ENCODE measurements around the gene IMMP1L. TPM values are rescaled to one million over a fixed set of nuclear protein-coding genes. Genes with fewer than 3 reads are reported as not detected.
A peak's percentile ranks its signal among the peaks of the same experiment; 100 is the strongest.

The IMMP1L gene, protein sequence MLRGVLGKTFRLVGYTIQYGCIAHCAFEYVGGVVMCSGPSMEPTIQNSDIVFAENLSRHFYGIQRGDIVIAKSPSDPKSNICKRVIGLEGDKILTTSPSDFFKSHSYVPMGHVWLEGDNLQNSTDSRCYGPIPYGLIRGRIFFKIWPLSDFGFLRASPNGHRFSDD
- polyA plus RNA-seq = 26.1 to 39.8 TPM (median 26.3 TPM) in 3 replicates
- 3.2 TPM for polyA plus RNA-seq (2011; ENCODE audit: low read depth)
- 24.4 and 31.1 TPM in 2 replicates for polyA plus RNA-seq (2011; cell fraction: cytosol; rRNA removed)
- polyA plus RNA-seq (2011; cell fraction: nucleus; rRNA removed) = 18.5 and 23.4 TPM in 2 replicates
- 13.4 and 13.8 TPM in 2 replicates for polyA plus RNA-seq (2012; ENCODE audit: low replicate concordance)
- polyA minus RNA-seq = 4.1 to 10.7 TPM in 2 of 3 replicates, not detected in the other
- polyA minus RNA-seq (2011; cell fraction: cytosol; rRNA and poly(A)+ RNA removed) = 2.9 TPM
- polyA minus RNA-seq (2011; cell fraction: nucleus; rRNA and poly(A)+ RNA removed) = 13.0 and 20.2 TPM in 2 replicates

DNA sequence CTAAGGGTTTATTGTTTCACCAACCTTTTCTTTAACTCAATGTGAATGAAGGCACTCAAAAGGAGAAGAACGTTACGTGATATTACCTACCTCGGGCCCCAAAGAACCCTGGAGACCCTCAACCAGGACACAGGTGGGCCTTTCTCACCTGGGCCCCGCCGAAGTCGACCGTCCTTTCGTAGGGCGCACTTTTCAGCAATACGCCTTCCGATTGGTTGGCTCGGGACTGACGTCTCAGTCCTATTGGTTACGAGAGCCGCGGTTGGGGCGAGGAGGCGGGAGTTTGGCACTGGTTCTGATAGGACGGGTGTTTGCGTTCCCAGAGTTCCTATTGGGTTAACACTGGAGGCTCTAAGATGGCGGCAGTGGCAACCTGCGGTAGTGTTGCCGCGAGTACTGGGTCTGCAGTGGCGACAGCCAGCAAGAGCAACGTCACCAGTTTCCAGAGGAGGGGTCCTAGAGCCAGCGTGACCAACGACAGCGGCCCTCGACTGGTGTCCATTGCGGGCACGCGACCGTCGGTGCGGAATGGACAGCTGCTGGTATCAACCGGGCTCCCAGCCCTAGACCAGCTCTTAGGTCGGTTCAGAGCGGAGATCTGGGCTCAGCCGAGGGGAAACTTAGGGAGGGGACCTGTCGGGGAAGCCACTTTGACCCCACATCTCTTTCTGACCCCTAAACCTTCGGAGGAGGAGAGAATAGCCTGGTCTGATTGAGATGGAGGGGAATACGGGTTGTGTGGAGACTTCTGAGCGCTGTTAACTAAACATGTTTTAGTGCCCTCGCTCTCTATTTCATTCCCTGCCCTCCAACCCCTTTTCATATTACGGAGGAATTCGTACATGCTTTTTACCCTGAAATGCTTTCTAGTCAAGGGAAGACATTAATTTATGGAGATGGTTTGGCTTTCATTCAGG lies at the start of gene IMMP1L, which contains the start of gene ELP4:
TSS of gene IMMP1L (minus strand) at position 194 of the 917 bp plus-strand sequence. CDS start 46,346 bp downstream, outside the sequence.
TSS of gene ELP4 (plus strand) at position 339 of the 917 bp plus-strand sequence. CDS start at position 357, 18 bp downstream.
- peak; percentile 92 for FAIRE-seq
- H3K4me2 ChIP-seq (ENCODE audit: control insufficient read depth, extremely low read depth, insufficient read depth, low read depth, low read length) = peak within 1 kb of the TSS; percentile 91

DNA sequence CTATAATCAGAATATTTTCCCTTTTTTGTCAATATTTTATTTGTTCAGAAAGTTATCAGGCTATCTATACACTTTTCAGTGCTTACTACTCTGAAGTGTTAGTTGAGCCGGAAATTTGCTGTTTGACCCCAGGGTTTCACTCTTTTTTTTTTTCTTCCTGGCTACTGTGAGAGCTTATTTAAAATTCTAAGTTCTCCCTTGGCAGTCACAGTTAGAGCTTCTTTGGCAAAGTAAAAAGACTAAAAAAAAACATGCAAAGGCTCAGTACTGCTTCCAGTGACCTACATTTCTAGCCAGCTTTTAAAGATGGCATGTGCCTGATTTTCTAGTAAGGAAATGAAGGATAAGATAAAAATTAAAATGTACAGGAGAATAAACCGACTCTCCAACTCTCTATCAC lies 48.6 kb upstream of the IMMP1L start:
- Histone ChIP-seq H3K27me3 (ENCODE audit: control insufficient read depth, extremely low read depth, insufficient read depth, low read length) (no peaks in the 10 kb centered on the region), H3K9me1 (ENCODE audit: control insufficient read depth, extremely low read depth, insufficient read depth, low read length) (no peaks in the 10 kb centered on the region), H3K9ac (ENCODE audit: control insufficient read depth, extremely low read depth, insufficient read depth, low read length) (no peak overlapping the region), H3K4me2 (ENCODE audit: control insufficient read depth, extremely low read depth, insufficient read depth, low read depth, low read length) (no peak overlapping the region), H3K9me3 (ENCODE audit: control insufficient read depth, low read depth, low read length) (no peaks in the 10 kb centered on the region), H4K20me1 (ENCODE audit: control insufficient read depth, extremely low read depth, insufficient read depth, low read length) (no peaks in the 10 kb centered on the region), H3K4me3 (ENCODE audit: control insufficient read depth in 2 of 3, extremely low read depth in 1 of 3, insufficient read depth in 2 of 3, low read depth in 1 of 3, low read length in 3 of 3) (no peak overlapping the region), H3K4me1 (ENCODE audit: control insufficient read depth, extremely low read depth, insufficient read depth, low read length) (no peaks in the 10 kb centered on the region), H3K36me3 (ENCODE audit: control insufficient read depth in 2 of 2, extremely low read depth in 1 of 2, insufficient read depth in 2 of 2, low read length in 2 of 2) (no peaks in the 10 kb centered on the region), H2AFZ (ENCODE audit: control insufficient read depth, low read length) (no peak overlapping the region), H3K27ac (ENCODE audit: control insufficient read depth, insufficient read depth, low read length) (no peak overlapping the region), H3K79me2 (ENCODE audit: control insufficient read depth, insufficient read depth, low read length) (no peaks in the 10 kb centered on the region)
- dilution Hi-C loops (cut with MboI; ENCODE audit: extremely low pct_ligation_motif_present, low sequenced_read_pairs) = no loop called here
- DNase-seq (ENCODE audit: low read depth, low spot score) (no peak), FAIRE-seq (no peak)
- no peak for TF ChIP-seq EZH2 (IDR thresholded peaks at IDR 0.05; ENCODE audit: low read length)
- TF ChIP-seq, protein P1, sequence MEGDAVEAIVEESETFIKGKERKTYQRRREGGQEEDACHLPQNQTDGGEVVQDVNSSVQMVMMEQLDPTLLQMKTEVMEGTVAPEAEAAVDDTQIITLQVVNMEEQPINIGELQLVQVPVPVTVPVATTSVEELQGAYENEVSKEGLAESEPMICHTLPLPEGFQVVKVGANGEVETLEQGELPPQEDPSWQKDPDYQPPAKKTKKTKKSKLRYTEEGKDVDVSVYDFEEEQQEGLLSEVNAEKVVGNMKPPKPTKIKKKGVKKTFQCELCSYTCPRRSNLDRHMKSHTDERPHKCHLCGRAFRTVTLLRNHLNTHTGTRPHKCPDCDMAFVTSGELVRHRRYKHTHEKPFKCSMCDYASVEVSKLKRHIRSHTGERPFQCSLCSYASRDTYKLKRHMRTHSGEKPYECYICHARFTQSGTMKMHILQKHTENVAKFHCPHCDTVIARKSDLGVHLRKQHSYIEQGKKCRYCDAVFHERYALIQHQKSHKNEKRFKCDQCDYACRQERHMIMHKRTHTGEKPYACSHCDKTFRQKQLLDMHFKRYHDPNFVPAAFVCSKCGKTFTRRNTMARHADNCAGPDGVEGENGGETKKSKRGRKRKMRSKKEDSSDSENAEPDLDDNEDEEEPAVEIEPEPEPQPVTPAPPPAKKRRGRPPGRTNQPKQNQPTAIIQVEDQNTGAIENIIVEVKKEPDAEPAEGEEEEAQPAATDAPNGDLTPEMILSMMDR (optimal IDR thresholded peaks at IDR 0.05 in 1 of 3, IDR thresholded peaks at IDR 0.05 in 1 of 3, conservative IDR thresholded peaks at IDR 0.05 in 1 of 3; ENCODE audit: extremely low read depth in 1 of 3, insufficient read depth in 2 of 3, low read length in 3 of 3) = no peak

More for the DNA sequence above, at the start of gene IMMP1L, which contains the start of gene ELP4:
- dilution Hi-C loops (cut with MboI; ENCODE audit: extremely low pct_ligation_motif_present, low sequenced_read_pairs) = no loop called here
- Histone ChIP-seq H3K79me2 (ENCODE audit: control insufficient read depth, insufficient read depth, low read length) (peaks cover 62% of the 10 kb centered on the region), H3K27me3 (ENCODE audit: control insufficient read depth, extremely low read depth, insufficient read depth, low read length) (no peaks in the 10 kb centered on the region), H2AFZ (ENCODE audit: control insufficient read depth, low read length) (peak within 1 kb of the TSS; percentile 100), H3K4me3 (ENCODE audit: control insufficient read depth in 2 of 3, extremely low read depth in 1 of 3, insufficient read depth in 2 of 3, low read depth in 1 of 3, low read length in 3 of 3) (peak within 1 kb of the TSS; percentile 90 to 95 (median 91)), H4K20me1 (ENCODE audit: control insufficient read depth, extremely low read depth, insufficient read depth, low read length) (no peaks in the 10 kb centered on the region), H3K27ac (ENCODE audit: control insufficient read depth, insufficient read depth, low read length) (peak within 1 kb of the TSS; percentile 87), H3K9ac (ENCODE audit: control insufficient read depth, extremely low read depth, insufficient read depth, low read length) (peak within 1 kb of the TSS; percentile 93), H3K36me3 (ENCODE audit: control insufficient read depth in 2 of 2, extremely low read depth in 1 of 2, insufficient read depth in 2 of 2, low read length in 2 of 2) (peaks cover 0 to 5% of the 10 kb centered on the region in 2 experiments), H3K4me1 (ENCODE audit: control insufficient read depth, extremely low read depth, insufficient read depth, low read length) (no peaks in the 10 kb centered on the region), H3K9me3 (ENCODE audit: control insufficient read depth, low read depth, low read length) (no peaks in the 10 kb centered on the region), H3K9me1 (ENCODE audit: control insufficient read depth, extremely low read depth, insufficient read depth, low read length) (no peaks in the 10 kb centered on the region)
- TF ChIP-seq, protein P1 (optimal IDR thresholded peaks at IDR 0.05 in 1 of 3, IDR thresholded peaks at IDR 0.05 in 1 of 3, conservative IDR thresholded peaks at IDR 0.05 in 1 of 3; ENCODE audit: extremely low read depth in 1 of 3, insufficient read depth in 2 of 3, low read length in 3 of 3) = no peak
- no peak for TF ChIP-seq EZH2 (IDR thresholded peaks at IDR 0.05; ENCODE audit: low read length)
- DNase-seq (ENCODE audit: low read depth, low spot score) = peak; percentile 53
